GM12892 (cell line): ENCODE data around the gene DRC1.
"Not testable (repeated sequence)": the region's sequence is repeated elsewhere in the genome, so short reads cannot be mapped to it uniquely, and the experiment has no call there.

Source experiments
- DNase-seq: peaks from one replicate; pipeline ENCODE4 v3.0.0; 2011; ENCODE audit not compliant: insufficient read length
- FAIRE-seq: peaks from 2 replicates; lab custom pipeline; 2011; peaks lifted over from hg19 to GRCh38; lab: Jason Lieb, UNC
- POLR2A ChIP-seq: IDR thresholded peaks from 2 replicates; pipeline ENCODE4 v1.6.1; 2011; ENCODE audit warnings: low read depth, low read length, control low read depth
- POLR2AphosphoS5 ChIP-seq: IDR thresholded peaks from 2 replicates; pipeline ENCODE4 v1.6.1; 2011; ENCODE audit warnings: low read depth, low read length, control low read depth
- TAF1 ChIP-seq: IDR thresholded peaks from 2 replicates; pipeline ENCODE4 v1.6.1; 2011; ENCODE audit warnings: low read depth, mild to moderate bottlenecking, control low read depth, low read length, borderline replicate concordance

DRC1 gene

DNA sequence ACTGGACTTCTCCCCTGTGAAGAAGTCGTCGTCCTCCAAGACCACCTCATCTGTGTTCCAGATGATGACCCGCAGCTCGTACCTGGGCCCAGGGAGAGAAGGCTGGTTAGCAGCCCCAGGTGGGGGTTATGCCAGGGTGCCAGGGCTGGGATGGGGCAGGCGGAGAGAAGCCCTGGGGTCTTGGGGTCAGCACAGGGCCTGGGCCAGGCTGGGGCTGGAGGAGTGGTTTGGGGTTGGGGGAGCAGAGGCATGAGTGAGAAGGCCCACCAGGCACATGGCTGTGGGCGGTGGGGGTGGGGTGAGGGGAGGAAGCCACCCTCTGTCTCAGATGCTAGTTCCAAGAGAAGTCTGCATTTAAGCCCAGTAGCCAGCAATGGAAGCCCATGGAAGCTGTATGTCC lies 60.4 kb downstream of the DRC1 start:
- DNase-seq (no peak), FAIRE-seq (no peak)
- no peak for TF ChIP-seq TAF1
- TF ChIP-seq POLR2A: no peak

DNA sequence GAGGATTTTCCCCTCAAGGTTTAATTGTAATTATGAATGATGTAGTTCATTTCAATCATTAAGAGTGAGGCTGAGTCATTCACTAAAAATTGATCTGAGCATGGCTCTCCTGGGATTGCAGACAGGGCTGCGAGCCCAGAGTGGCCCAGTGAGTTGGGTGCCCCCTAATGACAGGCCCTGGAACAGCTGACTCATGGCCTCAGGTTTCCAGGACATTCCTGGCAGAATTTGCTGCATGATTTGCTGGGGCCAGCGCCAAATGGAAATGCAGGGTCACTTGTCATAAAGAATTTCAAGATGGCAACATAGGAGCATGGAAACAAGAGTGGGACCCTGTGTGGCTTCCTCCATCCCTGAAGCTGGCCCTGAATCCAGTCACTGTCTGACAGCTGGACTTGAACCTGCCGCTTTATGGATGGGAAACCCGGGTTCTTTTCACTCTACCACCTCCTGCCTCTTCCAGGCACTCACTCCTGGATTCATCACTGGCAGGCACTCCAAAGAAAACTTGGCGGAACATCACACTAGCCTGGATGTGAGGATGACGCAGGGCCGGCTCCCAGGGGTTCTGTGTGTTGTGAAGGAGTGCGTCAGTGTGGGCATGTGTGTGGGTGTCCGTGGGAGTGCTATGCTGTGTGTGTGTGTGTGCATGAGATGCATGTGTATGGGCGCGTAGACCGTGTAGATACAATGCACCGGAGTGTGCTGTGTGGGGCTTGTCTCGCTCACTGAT lies 61.0 kb downstream of the DRC1 start:
- DNase-seq (no peak), FAIRE-seq (no peak)
- TF ChIP-seq TAF1 (no peak), POLR2A (no peak), POLR2AphosphoS5 (no peak)

DNA sequence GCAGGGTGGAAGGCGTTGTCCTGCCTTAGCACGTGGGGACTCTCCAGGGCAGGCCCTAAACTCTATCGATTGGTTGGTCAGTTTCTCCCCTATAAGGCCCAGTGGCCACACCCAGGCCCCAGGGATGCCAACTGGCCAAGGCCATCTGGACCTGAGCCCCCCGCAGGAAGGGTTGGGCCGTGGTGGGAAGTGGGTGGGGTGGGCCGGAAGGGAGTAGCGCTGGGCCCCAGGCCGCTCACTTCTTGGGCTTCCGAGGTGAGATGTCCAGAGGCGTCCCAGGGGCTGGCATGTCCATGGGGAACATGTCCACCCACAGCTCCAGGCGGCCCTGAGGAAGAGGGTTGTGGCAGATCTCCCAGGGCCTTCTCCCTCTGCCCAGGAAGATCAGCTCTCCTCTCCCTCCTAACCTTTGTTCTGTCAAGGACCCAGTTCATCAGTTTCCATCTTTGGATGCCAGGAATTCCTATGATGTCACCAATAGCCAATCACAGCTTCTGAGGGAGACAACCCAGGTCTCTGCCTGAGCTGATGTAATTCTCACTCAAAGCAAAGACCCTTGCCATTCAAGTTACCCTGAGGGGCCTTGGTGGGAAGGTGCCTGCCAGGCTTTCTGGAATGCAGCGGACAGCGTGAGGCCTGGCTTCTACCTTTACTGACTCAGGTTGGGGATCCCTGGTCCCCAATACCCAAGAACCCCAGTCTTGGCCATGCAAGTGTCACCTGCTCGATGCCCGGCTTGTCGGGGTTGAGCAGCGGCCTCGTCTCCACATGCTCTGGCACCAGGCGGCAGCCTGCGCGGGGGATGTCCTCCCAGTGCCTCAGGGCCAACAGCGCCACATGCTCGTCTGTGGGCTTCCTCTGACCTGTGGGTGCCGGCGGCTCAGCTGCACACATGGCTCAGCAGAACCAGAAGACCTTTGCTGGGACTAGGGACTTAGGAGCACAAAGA lies 61.8 kb downstream of the DRC1 start:
- FAIRE-seq: no peak
- DNase-seq: no peak
- no peak for TF ChIP-seq TAF1
- no peak for TF ChIP-seq POLR2A
- no peak for TF ChIP-seq POLR2AphosphoS5

DNA sequence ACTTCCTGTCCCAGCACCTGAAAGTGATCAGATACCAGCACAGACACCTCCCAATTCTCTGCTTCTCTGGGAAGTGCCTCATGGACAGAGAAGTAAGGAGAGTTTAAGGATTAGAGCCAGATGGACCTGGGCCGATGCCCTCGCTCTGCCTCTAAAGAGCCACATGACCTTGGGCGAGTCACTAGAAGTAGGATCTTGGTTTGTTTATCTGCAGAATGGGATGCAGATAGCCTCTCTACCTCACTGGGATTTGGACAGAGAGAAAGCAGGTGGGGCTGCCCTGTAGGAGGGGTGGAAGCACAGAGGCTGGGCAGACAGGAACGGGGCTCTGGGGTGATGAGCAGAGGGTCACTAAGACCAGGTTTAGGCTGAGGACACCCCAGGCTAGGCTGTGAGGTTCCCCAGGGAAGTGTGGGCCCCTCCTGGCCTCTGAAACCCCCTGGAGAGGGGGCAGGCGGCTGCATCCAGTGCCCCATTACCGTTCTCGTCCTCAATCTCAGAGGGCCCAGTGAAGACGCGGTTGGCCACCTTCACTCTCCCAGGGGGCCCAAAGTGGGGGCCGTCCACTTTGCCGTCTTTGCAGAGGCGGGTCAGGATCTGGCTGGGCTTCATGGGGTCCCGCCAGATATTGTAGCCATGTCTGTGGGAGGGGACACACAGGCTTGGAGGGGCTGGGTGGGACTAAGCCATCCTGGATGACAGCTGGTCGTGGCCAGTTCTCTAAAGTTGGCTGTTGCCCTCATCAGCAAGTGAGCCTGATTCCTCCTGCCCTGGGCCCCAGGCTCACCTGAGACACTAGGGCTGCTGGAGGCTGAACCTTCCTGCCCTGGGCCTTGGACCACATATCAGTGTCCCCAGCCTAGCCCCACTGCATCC lies 62.9 kb downstream of the DRC1 start:
- no peak for FAIRE-seq
- no peak for TF ChIP-seq POLR2A
- no peak for TF ChIP-seq POLR2AphosphoS5
- no peak for TF ChIP-seq TAF1
- no peak for DNase-seq

DNA sequence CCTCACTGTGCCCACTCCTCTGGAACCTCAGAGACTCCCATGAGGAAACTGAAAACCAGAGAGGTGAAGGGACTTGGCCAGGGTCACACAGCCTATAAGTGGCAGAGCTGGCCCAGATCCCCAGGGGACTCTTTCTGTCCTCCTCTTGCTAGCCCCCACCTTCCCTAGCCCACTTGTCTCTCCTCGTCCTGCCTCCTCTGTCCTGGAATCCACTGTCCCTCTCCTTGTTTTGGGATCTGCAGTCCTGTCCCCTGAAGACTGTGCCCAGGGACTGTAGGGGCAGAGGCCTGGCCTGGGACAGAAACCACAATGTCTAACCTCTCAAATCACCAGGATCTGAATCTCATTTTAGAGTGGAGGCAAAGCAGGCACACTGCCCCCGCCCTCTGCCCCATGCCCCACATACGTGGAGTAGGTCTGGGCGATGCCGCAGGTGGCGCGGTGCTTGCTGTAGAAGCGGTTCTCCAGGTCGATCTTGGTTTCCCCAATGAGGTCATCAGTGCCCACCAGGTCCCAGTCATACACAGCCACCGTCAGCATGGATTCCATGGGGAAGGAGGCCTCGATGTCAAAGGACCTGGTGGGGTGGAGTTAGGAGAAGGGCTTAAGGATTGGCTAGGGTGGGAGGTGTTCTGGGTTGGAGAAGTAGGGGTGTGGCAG lies 63.7 kb downstream of the DRC1 start:
- DNase-seq (no peak), FAIRE-seq (no peak)
- TF ChIP-seq POLR2A: no peak
- TF ChIP-seq TAF1: no peak
- no peak for TF ChIP-seq POLR2AphosphoS5

DNA sequence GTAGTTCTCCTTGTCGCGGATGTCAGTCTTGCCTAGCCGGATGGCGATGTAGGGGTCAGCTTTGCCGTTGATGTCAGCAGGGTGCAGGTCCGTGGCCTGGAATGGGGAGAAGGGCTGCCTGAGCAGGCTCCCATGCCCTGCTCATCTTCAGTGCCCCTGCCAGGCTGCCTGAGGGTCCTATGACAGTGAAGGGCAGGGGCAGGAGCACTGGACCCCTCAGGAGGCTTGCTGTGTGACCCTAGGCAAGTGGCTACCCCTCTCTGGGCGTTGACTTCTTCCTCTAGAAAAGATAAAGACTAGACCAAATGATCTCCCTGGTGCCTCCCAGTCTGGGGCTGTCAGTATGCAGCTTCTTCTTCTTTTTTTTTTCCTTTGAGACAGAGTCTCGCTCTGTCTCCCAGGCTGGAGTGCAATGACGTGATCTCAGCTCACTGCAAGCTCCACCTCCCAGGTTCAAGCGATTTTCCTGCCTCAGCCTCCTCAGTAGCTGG lies 64.3 kb downstream of the DRC1 start:
- DNase-seq: no peak
- no peak for FAIRE-seq
- TF ChIP-seq TAF1 (no peak), POLR2AphosphoS5 (no peak), POLR2A (no peak)

DNA sequence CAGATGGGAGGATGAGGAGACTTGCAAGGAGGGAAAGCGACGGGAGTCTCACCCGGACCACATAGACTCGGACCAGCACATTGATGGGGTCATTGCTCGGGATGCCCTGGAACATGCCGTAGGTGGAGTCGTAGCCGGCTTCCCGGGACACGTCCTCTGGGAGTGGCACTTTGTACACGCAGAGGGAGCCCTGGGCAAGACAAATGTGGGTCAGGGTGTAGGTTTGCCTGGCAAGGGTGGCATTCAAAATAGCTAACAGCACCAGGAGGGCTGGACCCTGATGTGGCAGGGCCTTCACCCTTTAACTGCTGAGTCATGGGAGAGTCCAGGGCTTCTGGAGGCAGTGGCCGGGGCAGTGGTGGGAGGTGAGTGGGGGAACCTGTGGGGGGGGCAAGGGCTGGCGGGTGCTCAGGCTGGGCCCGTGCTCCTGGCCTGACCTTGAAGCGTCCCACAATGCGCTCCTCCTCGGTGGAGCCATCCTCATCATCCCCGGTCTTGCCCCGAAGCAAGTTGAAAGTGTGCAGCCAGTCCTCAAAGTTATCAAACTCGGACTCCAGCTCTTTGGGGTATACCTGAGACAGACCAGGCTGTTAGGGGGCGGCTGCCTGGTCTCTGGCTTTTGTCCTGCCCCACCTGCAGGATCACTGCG lies 65.1 kb downstream of the DRC1 start:
- FAIRE-seq: no peak
- no peak for DNase-seq
- TF ChIP-seq POLR2A: no peak

DNA sequence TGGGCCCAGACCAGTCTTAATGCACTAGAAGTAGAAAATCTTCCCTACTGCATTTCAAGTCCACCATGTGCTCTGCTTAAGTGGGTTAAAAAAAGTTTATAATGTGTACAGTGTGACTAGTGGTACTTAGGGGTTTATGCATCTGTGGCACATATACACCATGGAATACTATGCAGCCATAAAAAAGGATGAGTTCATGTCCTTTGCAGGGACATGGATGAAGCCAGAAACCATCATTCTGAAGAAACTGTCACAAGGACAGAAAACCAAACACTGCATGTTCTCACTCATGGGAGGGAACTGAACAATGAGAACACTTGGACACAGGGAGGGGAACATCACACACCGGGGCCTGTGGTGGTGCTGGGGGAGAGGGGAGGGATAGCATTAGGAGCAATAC lies 66.8 kb downstream of the DRC1 start:
- DNase-seq, FAIRE-seq: not testable (repeated sequence)

DNA sequence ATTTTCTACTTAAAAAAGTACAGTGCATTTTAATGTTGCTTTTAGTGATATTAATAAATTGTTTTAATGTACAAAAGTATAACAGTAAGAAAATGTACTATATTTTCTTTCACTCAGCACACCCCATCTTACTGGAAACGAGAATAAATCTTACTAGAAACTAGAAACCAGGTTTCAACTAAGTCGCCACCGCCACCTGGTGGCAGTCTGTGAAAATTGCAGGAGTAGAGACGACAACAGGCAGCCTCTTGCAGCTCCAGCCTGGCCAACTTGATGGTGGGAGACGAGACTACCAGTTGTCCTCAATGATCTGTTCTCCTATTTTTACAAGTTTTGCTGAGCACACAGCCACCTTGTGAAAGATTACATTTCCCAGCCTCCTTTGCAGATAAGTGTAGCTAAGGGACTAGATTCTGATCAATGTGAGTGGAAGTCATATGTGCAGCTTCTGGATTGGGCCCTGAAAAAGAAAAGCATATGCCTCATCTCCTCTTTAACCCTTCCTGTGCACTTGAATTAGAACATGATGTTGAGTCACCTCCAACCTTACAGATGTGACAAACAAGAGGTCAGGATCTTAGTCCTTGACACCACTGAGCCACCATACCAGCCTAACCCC lies 67.5 kb downstream of the DRC1 start:
- TF ChIP-seq POLR2AphosphoS5 (no peak), POLR2A (no peak), TAF1 (no peak)
- DNase-seq (peak; percentile 57), FAIRE-seq (no peak)

DNA sequence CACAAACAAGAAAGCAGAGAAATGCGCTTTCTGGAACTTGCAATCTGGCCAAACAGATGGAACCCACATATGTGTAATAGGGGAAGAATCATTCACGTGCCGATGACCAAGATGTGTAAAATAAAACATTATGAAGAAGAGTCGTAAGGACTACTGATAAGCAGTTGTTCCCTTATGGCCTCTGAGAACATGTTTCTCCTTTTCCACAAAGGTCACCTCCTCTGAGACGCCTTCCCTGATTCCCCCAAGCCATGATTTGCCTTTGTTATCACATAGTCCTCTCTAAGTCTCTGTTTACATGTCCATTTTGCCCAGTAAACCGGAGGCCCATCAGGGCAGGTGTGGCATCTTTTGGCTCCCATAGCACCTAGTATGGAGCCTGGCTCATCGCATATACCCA lies 68.2 kb downstream of the DRC1 start:
- TF ChIP-seq POLR2A: no peak
- TF ChIP-seq TAF1: no peak
- no peak for TF ChIP-seq POLR2AphosphoS5
- FAIRE-seq (no peak), DNase-seq (no peak)
